Astrocyte (in vitro differentiated cells and primary cell): ENCODE results near the gene RAPSN. TPM values are rescaled to one million over a fixed set of nuclear protein-coding genes. Genes with fewer than 3 reads are reported as not detected.
A peak's percentile ranks its signal among the peaks of the same experiment; 100 is the strongest.

Source experiments
- DNase-seq: peaks from one replicate; pipeline ENCODE4 v3.0.0-alpha.2; 2010; ENCODE audit warnings: low read depth
- FAIRE-seq: peaks from 2 replicates; lab custom pipeline; 2011; peaks lifted over from hg19 to GRCh38; lab: Jason Lieb, UNC
- H2AFZ ChIP-seq: 2 replicates; pipeline ENCODE4 v1.6.0; 2012; ENCODE audit warnings: low read depth, low read length, inconsistent platforms
- H3K27ac ChIP-seq: 2 replicates; pipeline ENCODE4 v1.5.1; 2011; ENCODE audit warnings: low read depth, low read length, inconsistent platforms
- H3K27me3 ChIP-seq: 2 replicates; pipeline ENCODE4 v1.6.0; 2011; ENCODE audit warnings: low read length, inconsistent platforms; ENCODE audit not compliant: insufficient read depth
- H3K36me3 ChIP-seq: 2 replicates; pipeline ENCODE4 v1.5.1; 2011; ENCODE audit warnings: low read length, inconsistent platforms; ENCODE audit not compliant: insufficient read depth
- H3K4me1 ChIP-seq: 2 replicates; pipeline ENCODE4 v1.5.1; 2011; ENCODE audit warnings: low read length, inconsistent platforms; ENCODE audit not compliant: insufficient read depth
- H3K4me2 ChIP-seq: 2 replicates; pipeline ENCODE4 v1.6.0; 2012; ENCODE audit warnings: low read length, inconsistent platforms
- H3K4me3 ChIP-seq: 2 replicates; pipeline ENCODE4 v1.5.1; 2011; ENCODE audit warnings: low read depth, mild to moderate bottlenecking, low read length, inconsistent platforms; ENCODE audit not compliant: insufficient read depth
- H3K79me2 ChIP-seq: 2 replicates; pipeline ENCODE4 v1.6.0; 2012; ENCODE audit warnings: mild to moderate bottlenecking, low read length, inconsistent platforms; ENCODE audit not compliant: insufficient read depth
- H3K9ac ChIP-seq: 2 replicates; pipeline ENCODE4 v1.6.0; 2012; ENCODE audit warnings: mild to moderate bottlenecking, low read length, inconsistent platforms
- H3K9me3 ChIP-seq: 2 replicates; pipeline ENCODE4 v1.5.1; 2012; ENCODE audit warnings: low read depth, mild to moderate bottlenecking, low read length, inconsistent platforms; ENCODE audit not compliant: insufficient read depth
- H4K20me1 ChIP-seq: 2 replicates; pipeline ENCODE4 v1.6.0; 2012; ENCODE audit warnings: low read length, inconsistent platforms; ENCODE audit not compliant: insufficient read depth
- H3K27ac Mint-ChIP-seq: one replicate; pipeline ENCODE4 v1.8.0; 2021; ENCODE audit warnings: mild to moderate bottlenecking, mixed read lengths; ENCODE audit not compliant: unreplicated experiment
- H3K27me3 Mint-ChIP-seq: one replicate; pipeline ENCODE4 v1.8.0; 2021; ENCODE audit warnings: low read depth, mixed read lengths; ENCODE audit not compliant: unreplicated experiment
- H3K36me3 Mint-ChIP-seq: one replicate; pipeline ENCODE4 v1.8.0; 2021; ENCODE audit warnings: low read depth, mixed read lengths; ENCODE audit not compliant: unreplicated experiment
- H3K4me1 Mint-ChIP-seq: one replicate; pipeline ENCODE4 v1.8.0; 2021; ENCODE audit warnings: low read depth, mixed read lengths; ENCODE audit not compliant: unreplicated experiment
- H3K4me3 Mint-ChIP-seq: one replicate; pipeline ENCODE4 v1.8.0; 2021; ENCODE audit warnings: mild to moderate bottlenecking, moderate library complexity, mixed read lengths; ENCODE audit not compliant: unreplicated experiment
- H3K9me3 Mint-ChIP-seq: one replicate; pipeline ENCODE4 v1.8.0; 2021; ENCODE audit warnings: mild to moderate bottlenecking, mixed read lengths; ENCODE audit not compliant: unreplicated experiment
- EZH2 ChIP-seq: IDR thresholded peaks from 2 replicates; pipeline ENCODE4 v1.6.1; 2012; ENCODE audit warnings: mild to moderate bottlenecking, low read length, inconsistent platforms; ENCODE audit not compliant: insufficient read depth
- total RNA-seq: library from RNA; stranded (reverse); gene quantifications from 2 replicates; pipeline ENCODE4 v1.2.1, GENCODE V29; 2021
- TF ChIP-seq, protein P1 (sequence below): IDR thresholded peaks from 2 replicates; pipeline ENCODE4 v1.5.1; 2011; ENCODE audit warnings: low read depth, mild to moderate bottlenecking, inconsistent platforms, low read length, moderate library complexity; ENCODE audit not compliant: insufficient read depth

The RAPSN gene
- total RNA-seq, 1 donor from 2014 or later = 0.86 TPM

DNA sequence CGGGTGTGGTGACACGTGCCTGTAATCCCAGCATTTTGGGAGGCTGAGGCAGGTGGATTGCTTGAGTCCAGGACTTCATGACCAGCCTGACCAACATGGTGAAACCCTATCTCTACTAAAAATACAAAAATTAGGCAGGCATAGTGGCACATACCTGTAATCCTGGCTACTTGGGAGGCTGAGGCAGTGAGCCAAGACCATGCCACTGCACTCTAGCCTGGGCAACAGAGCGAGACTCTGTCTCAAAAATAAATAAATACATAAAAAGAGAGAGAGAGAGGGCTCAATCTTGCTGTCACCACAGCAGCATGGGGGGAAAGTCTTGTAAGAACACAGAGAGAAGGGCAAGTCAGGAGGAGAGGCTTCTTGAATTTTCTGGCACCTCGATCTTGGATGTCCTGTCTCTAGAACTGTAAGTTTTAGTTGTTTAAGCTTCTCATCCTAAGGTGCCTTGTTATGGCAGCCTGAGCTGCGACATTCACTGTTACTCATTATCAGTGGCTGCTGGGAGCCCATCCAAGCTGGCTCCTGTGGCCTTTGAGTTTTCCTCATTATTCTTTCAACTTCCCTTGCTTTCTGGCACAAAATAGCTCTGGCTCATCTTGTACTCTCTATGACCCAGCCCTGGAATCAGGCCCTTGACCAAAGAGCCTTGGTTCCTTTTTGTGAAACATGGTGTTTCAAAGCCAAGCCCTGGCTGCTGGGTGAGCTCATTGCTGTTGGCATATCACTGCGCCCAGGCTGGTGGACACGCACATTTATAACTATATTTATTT, 14.7 kb downstream of the RAPSN start:
- FAIRE-seq = no peak
- Mint-ChIP-seq H3K27me3 (no peaks in the 10 kb centered on the region), H3K4me3 (no peak overlapping the region), H3K36me3 (peaks cover 5% of the 10 kb centered on the region), H3K4me1 (no peaks in the 10 kb centered on the region), H3K9me3 (no peaks in the 10 kb centered on the region), H3K27ac (no peak overlapping the region)
- H3K27me3 ChIP-seq = no peaks in the 10 kb centered on the region
- H3K9ac ChIP-seq = no peak overlapping the region
- DNase-seq = peak; percentile 85
- H3K79me2 ChIP-seq = no peaks in the 10 kb centered on the region
- H3K4me3 ChIP-seq = no peak overlapping the region
- H3K9me3 ChIP-seq = no peaks in the 10 kb centered on the region
- peaks cover 5% of the 10 kb centered on the region for H3K4me1 ChIP-seq
- peak overlapping the region; percentile 34 for H2AFZ ChIP-seq
- H3K4me2 ChIP-seq = no peak overlapping the region
- TF ChIP-seq, protein P1, sequence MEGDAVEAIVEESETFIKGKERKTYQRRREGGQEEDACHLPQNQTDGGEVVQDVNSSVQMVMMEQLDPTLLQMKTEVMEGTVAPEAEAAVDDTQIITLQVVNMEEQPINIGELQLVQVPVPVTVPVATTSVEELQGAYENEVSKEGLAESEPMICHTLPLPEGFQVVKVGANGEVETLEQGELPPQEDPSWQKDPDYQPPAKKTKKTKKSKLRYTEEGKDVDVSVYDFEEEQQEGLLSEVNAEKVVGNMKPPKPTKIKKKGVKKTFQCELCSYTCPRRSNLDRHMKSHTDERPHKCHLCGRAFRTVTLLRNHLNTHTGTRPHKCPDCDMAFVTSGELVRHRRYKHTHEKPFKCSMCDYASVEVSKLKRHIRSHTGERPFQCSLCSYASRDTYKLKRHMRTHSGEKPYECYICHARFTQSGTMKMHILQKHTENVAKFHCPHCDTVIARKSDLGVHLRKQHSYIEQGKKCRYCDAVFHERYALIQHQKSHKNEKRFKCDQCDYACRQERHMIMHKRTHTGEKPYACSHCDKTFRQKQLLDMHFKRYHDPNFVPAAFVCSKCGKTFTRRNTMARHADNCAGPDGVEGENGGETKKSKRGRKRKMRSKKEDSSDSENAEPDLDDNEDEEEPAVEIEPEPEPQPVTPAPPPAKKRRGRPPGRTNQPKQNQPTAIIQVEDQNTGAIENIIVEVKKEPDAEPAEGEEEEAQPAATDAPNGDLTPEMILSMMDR = no peak
- TF ChIP-seq EZH2 = no peak
- no peak overlapping the region for H3K27ac ChIP-seq
- H4K20me1 ChIP-seq = no peaks in the 10 kb centered on the region
- H3K36me3 ChIP-seq = no peaks in the 10 kb centered on the region

DNA sequence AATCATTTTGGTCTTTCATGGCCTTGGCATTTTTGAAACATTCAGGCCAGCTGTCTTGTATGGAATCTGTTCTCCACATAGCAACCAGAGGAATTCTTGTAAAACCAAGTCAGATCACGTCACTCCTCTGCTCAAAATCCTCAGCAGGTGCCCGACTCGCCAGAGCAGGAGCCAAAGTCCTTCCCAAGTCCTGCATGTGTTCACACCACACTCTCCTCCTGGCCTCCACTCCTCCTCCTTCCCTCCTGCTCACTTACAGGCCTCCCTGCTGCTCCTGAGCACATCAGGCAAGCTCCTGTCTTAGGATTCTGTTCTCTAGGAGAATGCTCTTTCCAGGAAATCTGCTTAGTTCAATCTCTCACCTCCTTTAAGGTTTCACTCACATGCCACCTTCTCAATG, 15.8 kb downstream of the RAPSN start:
- DNase-seq (peak; percentile 20), FAIRE-seq (no peak)
- H3K27me3 Mint-ChIP-seq = no peaks in the 10 kb centered on the region
- H3K36me3 Mint-ChIP-seq = peaks cover 5% of the 10 kb centered on the region
- no peak for TF ChIP-seq EZH2
- TF ChIP-seq, protein P1 = no peak
- Histone ChIP-seq H3K27me3 (no peaks in the 10 kb centered on the region), H3K4me3 (no peak overlapping the region), H3K9ac (no peak overlapping the region), H3K9me3 (no peaks in the 10 kb centered on the region), H3K4me2 (no peak overlapping the region), H3K79me2 (no peaks in the 10 kb centered on the region), H4K20me1 (no peaks in the 10 kb centered on the region), H3K27ac (no peak overlapping the region), H3K4me1 (peaks cover 5% of the 10 kb centered on the region), H3K36me3 (no peaks in the 10 kb centered on the region), H2AFZ (no peak overlapping the region)
- no peak overlapping the region for H3K4me3 Mint-ChIP-seq
- H3K4me1 Mint-ChIP-seq = no peaks in the 10 kb centered on the region
- no peaks in the 10 kb centered on the region for H3K9me3 Mint-ChIP-seq
- no peak overlapping the region for H3K27ac Mint-ChIP-seq
